HepG2 (cell line): ENCODE measurements around the gene TBC1D14. TPM values are rescaled to one million over a fixed set of nuclear protein-coding genes. Genes with fewer than 3 reads are reported as not detected.

ENCODE experiments used
- AGO2 ChIP-seq: fragments of 200-400 bp; formaldehyde crosslinking; optimal IDR thresholded peaks from 2 replicates; pipeline ENCODE3; 2017; ENCODE audit warnings: mild to moderate bottlenecking, low read depth, low read length, moderate library complexity
- BCL6 ChIP-seq: IDR thresholded peaks from 2 replicates; pipeline ENCODE4 v1.6.1; 2016; ENCODE audit warnings: missing genetic modification reagents, missing compliant biosample characterization
- ETV5 ChIP-seq: IDR thresholded peaks from 2 replicates; pipeline ENCODE4 v1.6.1; 2018; ENCODE audit warnings: missing biosample characterization, missing genetic modification reagents, inconsistent platforms, borderline replicate concordance
- FOXK1 ChIP-seq: sonication (generic); formaldehyde crosslinking; IDR thresholded peaks from 2 replicates; pipeline ENCODE4 v1.4.0; 2020; ENCODE audit warnings: low read depth, missing genetic modification reagents, borderline replicate concordance
- HOXA7 ChIP-seq: sonication (generic); formaldehyde crosslinking; IDR thresholded peaks from 2 replicates; pipeline ENCODE4 v1.8.1; 2022; ENCODE audit warnings: mild to moderate bottlenecking, missing genetic modification reagents, moderate library complexity
- IRF2 ChIP-seq: IDR thresholded peaks from 2 replicates; pipeline ENCODE4 v1.6.1; 2018; ENCODE audit warnings: missing genetic modification reagents, missing compliant biosample characterization
- NR2F6 ChIP-seq, 2 experiments: IDR thresholded peaks; 2 replicates each; pipeline ENCODE4 v1.6.1; 2016; ENCODE audit warnings: antibody characterized with exemption in 1 of 2, mild to moderate bottlenecking in 1 of 2
- SCMH1 ChIP-seq: sonication (generic); formaldehyde crosslinking; IDR thresholded peaks from 2 replicates; pipeline ENCODE4 v1.9.0; 2021; ENCODE audit warnings: missing genetic modification reagents, mild to moderate bottlenecking, borderline replicate concordance
- THAP11 ChIP-seq: IDR thresholded peaks from 2 replicates; pipeline ENCODE4 v1.6.1; 2016; ENCODE audit warnings: missing biosample characterization, missing genetic modification reagents
- TRIM24 ChIP-seq: sonication (generic); formaldehyde crosslinking; IDR thresholded peaks from 2 replicates; pipeline ENCODE4 v1.8.0; 2022; ENCODE audit warnings: mild to moderate bottlenecking, missing genetic modification reagents
- ZNF343 ChIP-seq: sonication (generic); formaldehyde crosslinking; IDR thresholded peaks from 2 replicates; pipeline ENCODE4 v1.4.0; 2020; ENCODE audit warnings: mild to moderate bottlenecking, missing genetic modification reagents
- ZNF547 ChIP-seq: sonication (generic); formaldehyde crosslinking; IDR thresholded peaks from 2 replicates; pipeline ENCODE4 v1.5.1; 2020; ENCODE audit warnings: mild to moderate bottlenecking, missing genetic modification reagents
- ZNF552 ChIP-seq: sonication (generic); formaldehyde crosslinking; IDR thresholded peaks from 2 replicates; pipeline ENCODE4 v1.9.0; 2022; ENCODE audit warnings: missing genetic modification reagents, mild to moderate bottlenecking, borderline replicate concordance
- ZNF816 ChIP-seq: sonication (generic); formaldehyde crosslinking; IDR thresholded peaks from 2 replicates; pipeline ENCODE4 v1.8.0; 2022; ENCODE audit warnings: missing genetic modification reagents, mild to moderate bottlenecking, borderline replicate concordance
- polyA plus RNA-seq, 8 experiments: library from polyadenylated mRNA; depleted of rRNA in 3 of 8; stranded (reverse) in 7 of 8; unstranded in 1 of 8; fragments of >200 nt; fragmentation: Illumina TruSeq in 4 of 8; extraction: Trizol in 4 of 8; gene quantifications; 2 replicates each; pipeline versions ENCODE4 v1.2.1 to v1.2.3, GENCODE V29; 2011 to 2016; ENCODE audit warnings: low read depth in 4 of 8, missing spikeins in 1 of 8, mixed read lengths in 1 of 8; ENCODE audit not compliant: insufficient read depth in 1 of 8
- total RNA-seq, 5 experiments: library from RNA; depleted of rRNA; stranded (reverse); fragments of >200 nt; fragmentation: Illumina TruSeq; extraction: Trizol; gene quantifications; 2 replicates each; pipeline ENCODE4 v1.2.3, GENCODE V29; 2016; ENCODE audit warnings: low read depth in 1 of 5
- TF ChIP-seq, protein P1 (sequence below): sonication (generic); formaldehyde crosslinking; IDR thresholded peaks from 2 replicates; pipeline ENCODE4 v1.4.0; 2020; ENCODE audit warnings: missing genetic modification reagents
- TF ChIP-seq, protein P2 (sequence below): IDR thresholded peaks from 2 replicates; pipeline ENCODE4 v1.6.1; 2016; ENCODE audit warnings: missing compliant biosample characterization, missing genetic modification reagents, borderline replicate concordance
- TF ChIP-seq, protein P3 (sequence below): sonication (generic); formaldehyde crosslinking; IDR thresholded peaks from 2 replicates; pipeline ENCODE4 v1.4.0; 2020; ENCODE audit warnings: missing genetic modification reagents, borderline replicate concordance

TBC1D14 gene
- total and polyA plus RNA-seq, 2 of the 13 experiments (the other 11 are each of a cell fraction or from before 2014, with no cell fraction given) = 29.5 to 46.5 TPM

DNA sequence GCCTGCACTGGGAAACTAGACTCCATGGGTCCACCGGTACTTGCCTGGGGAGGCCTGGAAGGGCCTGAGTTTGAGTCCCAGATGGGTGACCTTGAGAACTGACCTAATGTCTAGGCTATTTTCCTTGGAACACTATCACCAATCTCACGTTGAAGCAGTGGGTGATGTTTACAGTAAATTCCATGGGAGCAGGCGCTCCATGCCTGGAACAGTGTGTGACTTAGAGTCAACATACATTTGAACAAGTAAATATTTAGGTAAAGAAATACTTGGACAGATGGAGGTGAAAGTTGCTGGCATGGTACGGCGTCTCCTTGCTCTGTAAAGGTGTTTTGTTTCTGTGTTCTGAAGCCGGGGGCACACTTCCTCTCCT is 47.5 kb downstream of the TBC1D14 start (continued):
- TF ChIP-seq AGO2 (no peak), HOXA7 (CRISPR knock-in tag) (no peak), BCL6 (CRISPR knock-in tag) (peak; percentile 63), ZNF547 (CRISPR knock-in tag) (no peak), ZNF816 (no peak), FOXK1 (CRISPR knock-in tag) (peak; percentile 83; the same call in 1 of the 2 replicates), ZNF552 (no peak), THAP11 (CRISPR knock-in tag) (0 out of 2 replicates have a peak, but pooled peaks have one; percentile 16), ETV5 (CRISPR knock-in tag) (no peak), SCMH1 (no peak), NR2F6 (IDR thresholded peaks at IDR 0.05) (no peak), NR2F6 (CRISPR knock-in tag; IDR thresholded peaks at IDR 0.05) (0 out of 2 replicates have a peak, but pooled peaks have one; percentile 13), IRF2 (CRISPR knock-in tag) (peak; percentile 36; the same call in 1 of the 2 replicates), TRIM24 (CRISPR knock-in tag) (no peak), ZNF343 (no peak)
- TF ChIP-seq, protein P1, sequence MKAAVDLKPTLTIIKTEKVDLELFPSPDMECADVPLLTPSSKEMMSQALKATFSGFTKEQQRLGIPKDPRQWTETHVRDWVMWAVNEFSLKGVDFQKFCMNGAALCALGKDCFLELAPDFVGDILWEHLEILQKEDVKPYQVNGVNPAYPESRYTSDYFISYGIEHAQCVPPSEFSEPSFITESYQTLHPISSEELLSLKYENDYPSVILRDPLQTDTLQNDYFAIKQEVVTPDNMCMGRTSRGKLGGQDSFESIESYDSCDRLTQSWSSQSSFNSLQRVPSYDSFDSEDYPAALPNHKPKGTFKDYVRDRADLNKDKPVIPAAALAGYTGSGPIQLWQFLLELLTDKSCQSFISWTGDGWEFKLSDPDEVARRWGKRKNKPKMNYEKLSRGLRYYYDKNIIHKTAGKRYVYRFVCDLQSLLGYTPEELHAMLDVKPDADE (CRISPR knock-in tag) = no peak
- TF ChIP-seq, protein P2, sequence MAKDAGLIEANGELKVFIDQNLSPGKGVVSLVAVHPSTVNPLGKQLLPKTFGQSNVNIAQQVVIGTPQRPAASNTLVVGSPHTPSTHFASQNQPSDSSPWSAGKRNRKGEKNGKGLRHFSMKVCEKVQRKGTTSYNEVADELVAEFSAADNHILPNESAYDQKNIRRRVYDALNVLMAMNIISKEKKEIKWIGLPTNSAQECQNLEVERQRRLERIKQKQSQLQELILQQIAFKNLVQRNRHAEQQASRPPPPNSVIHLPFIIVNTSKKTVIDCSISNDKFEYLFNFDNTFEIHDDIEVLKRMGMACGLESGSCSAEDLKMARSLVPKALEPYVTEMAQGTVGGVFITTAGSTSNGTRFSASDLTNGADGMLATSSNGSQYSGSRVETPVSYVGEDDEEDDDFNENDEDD (CRISPR knock-in tag) = no peak
- TF ChIP-seq, protein P3, sequence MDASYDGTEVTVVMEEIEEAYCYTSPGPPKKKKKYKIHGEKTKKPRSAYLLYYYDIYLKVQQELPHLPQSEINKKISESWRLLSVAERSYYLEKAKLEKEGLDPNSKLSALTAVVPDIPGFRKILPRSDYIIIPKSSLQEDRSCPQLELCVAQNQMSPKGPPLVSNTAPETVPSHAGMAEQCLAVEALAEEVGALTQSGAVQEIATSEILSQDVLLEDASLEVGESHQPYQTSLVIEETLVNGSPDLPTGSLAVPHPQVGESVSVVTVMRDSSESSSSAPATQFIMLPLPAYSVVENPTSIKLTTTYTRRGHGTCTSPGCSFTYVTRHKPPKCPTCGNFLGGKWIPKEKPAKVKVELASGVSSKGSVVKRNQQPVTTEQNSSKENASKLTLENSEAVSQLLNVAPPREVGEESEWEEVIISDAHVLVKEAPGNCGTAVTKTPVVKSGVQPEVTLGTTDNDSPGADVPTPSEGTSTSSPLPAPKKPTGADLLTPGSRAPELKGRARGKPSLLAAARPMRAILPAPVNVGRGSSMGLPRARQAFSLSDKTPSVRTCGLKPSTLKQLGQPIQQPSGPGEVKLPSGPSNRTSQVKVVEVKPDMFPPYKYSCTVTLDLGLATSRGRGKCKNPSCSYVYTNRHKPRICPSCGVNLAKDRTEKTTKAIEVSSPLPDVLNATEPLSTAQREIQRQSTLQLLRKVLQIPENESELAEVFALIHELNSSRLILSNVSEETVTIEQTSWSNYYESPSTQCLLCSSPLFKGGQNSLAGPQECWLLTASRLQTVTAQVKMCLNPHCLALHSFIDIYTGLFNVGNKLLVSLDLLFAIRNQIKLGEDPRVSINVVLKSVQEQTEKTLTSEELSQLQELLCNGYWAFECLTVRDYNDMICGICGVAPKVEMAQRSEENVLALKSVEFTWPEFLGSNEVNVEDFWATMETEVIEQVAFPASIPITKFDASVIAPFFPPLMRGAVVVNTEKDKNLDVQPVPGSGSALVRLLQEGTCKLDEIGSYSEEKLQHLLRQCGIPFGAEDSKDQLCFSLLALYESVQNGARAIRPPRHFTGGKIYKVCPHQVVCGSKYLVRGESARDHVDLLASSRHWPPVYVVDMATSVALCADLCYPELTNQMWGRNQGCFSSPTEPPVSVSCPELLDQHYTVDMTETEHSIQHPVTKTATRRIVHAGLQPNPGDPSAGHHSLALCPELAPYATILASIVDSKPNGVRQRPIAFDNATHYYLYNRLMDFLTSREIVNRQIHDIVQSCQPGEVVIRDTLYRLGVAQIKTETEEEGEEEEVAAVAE (CRISPR knock-in tag) = no peak
